ENCODE results near the gene PAK6. TPM values are rescaled to one million over a fixed set of nuclear protein-coding genes. Genes with fewer than 3 reads are reported as not detected.
A peak's percentile ranks its signal among the peaks of the same experiment; 100 is the strongest.

Gene PAK6
- total and polyA plus RNA-seq, 9 of the 15 experiments (the other 6 are each of a cell fraction or from before 2014, with no cell fraction given), result 0.03 to 0.74 (median 0.16) TPM; not detected in 2

DNA sequence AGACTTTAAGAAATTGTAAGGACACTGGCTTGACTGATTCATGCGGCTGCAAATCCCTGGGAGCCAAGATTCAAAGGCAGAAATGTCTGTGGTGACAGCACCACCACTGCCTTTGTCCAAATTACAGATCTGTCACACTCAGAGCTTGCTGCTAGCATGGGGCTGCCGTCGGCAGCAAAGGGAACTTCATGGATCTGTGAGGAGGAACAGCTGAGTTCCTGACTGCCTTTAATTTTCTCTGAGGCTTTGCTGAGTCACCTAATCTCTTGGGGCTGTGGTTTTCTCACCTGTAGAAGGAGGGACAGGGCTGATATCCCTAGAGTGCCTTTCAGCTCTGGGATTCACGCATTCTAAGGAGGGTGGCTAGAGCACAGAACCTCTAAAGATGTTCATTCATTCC, 4.1 kb upstream of the PAK6 start (continued):
- no peak for TF ChIP-seq MITF (IDR thresholded peaks at IDR 0.05)
- peak; percentile 83 for TF ChIP-seq NFE2 (IDR thresholded peaks at IDR 0.05; ENCODE audit: low read depth)
- no peak for TF ChIP-seq PRPF4 (IDR thresholded peaks at IDR 0.05; ENCODE audit: insufficient read depth, low read depth, low read length, poor library complexity, severe bottlenecking)
- 0 out of 2 replicates have a peak, but pooled peaks have one; percentile 22 for TF ChIP-seq ARID1B (IDR thresholded peaks at IDR 0.05)
- TF ChIP-seq ZBTB9 (CRISPR knock-in tag; IDR thresholded peaks at IDR 0.05), result no peak
- TF ChIP-seq CREBBP (IDR thresholded peaks at IDR 0.05; ENCODE audit: low read depth, low read length), result no peak
- no peak for TF ChIP-seq CREM (IDR thresholded peaks at IDR 0.05; ENCODE audit: low read depth)
- TF ChIP-seq FOXK1 (CRISPR knock-in tag; IDR thresholded peaks at IDR 0.05; ENCODE audit: borderline replicate concordance), result no peak
- TF ChIP-seq, protein P1, sequence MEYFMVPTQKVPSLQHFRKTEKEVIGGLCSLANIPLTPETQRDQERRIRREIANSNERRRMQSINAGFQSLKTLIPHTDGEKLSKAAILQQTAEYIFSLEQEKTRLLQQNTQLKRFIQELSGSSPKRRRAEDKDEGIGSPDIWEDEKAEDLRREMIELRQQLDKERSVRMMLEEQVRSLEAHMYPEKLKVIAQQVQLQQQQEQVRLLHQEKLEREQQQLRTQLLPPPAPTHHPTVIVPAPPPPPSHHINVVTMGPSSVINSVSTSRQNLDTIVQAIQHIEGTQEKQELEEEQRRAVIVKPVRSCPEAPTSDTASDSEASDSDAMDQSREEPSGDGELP (CRISPR knock-in tag; IDR thresholded peaks at IDR 0.05; ENCODE audit: borderline replicate concordance), result peak; percentile 39
- no peak for TF ChIP-seq ZNF639 (CRISPR knock-in tag; conservative IDR thresholded peaks at IDR 0.05 in 1 of 2, IDR thresholded peaks at IDR 0.05 in 1 of 2)
- TF ChIP-seq HMG20B (CRISPR knock-in tag; IDR thresholded peaks at IDR 0.05), result no peak
- TF ChIP-seq ESRRA (IDR thresholded peaks at IDR 0.05; ENCODE audit: borderline replicate concordance, low read depth), result peak; percentile 38; the same call in 1 of the 2 replicates
- no peak for TF ChIP-seq ZNF24 (IDR thresholded peaks at IDR 0.05)
- TF ChIP-seq RBFOX2 (IDR thresholded peaks at IDR 0.05; ENCODE audit: low read depth, low read length), result no peak
- peak; percentile 24 for TF ChIP-seq ZFP36 (IDR thresholded peaks at IDR 0.05; ENCODE audit: low read depth, low read length, partially characterized antibody)
- TF ChIP-seq HCFC1 (IDR thresholded peaks at IDR 0.05; ENCODE audit: low read depth, low read length), result no peak
- TF ChIP-seq ZNF197 (CRISPR knock-in tag; IDR thresholded peaks at IDR 0.05; ENCODE audit: low read depth), result no peak
- 0 out of 2 replicates have a peak, but pooled peaks have one; percentile 26 for TF ChIP-seq SMARCA4 (IDR thresholded peaks at IDR 0.05)
- no peak for TF ChIP-seq ZNF133 (CRISPR knock-in tag; IDR thresholded peaks at IDR 0.05)
- no peak for TF ChIP-seq ZNF561 (CRISPR knock-in tag; conservative IDR thresholded peaks at IDR 0.05)
- no peak for TF ChIP-seq SAFB (IDR thresholded peaks at IDR 0.05; ENCODE audit: borderline replicate concordance, low read depth, low read length)
- no peak for TF ChIP-seq BRD9 (IDR thresholded peaks at IDR 0.05; ENCODE audit: low read depth, partially characterized antibody)
- TF ChIP-seq PHTF2 (CRISPR knock-in tag; IDR thresholded peaks at IDR 0.05), result no peak
- TF ChIP-seq TBP (optimal IDR thresholded peaks at IDR 0.05; ENCODE audit: low read depth, low read length), result no peak
- TF ChIP-seq HMBOX1 (IDR thresholded peaks at IDR 0.05), result no peak

All from K562 (cell line).